H9 (cell line): ENCODE data around the gene RSPRY1. TPM values are rescaled to one million over a fixed set of nuclear protein-coding genes. Genes with fewer than 3 reads are reported as not detected.

ENCODE experiments used
- DNase-seq: peaks from one replicate; pipeline ENCODE4 v3.0.0-alpha.2; 2017
- H2AFZ ChIP-seq: one replicate; pipeline ENCODE4 v1.6.1; 2013; ENCODE audit warnings: mild to moderate bottlenecking, low read length, control low read depth, moderate library complexity
- H2AK5ac ChIP-seq: 2 replicates; pipeline ENCODE4 v1.6.1; 2013; ENCODE audit warnings: low read length, control low read depth, mixed read lengths; ENCODE audit not compliant: insufficient read length
- H2BK120ac ChIP-seq: one replicate; pipeline ENCODE4 v1.6.1; 2013; ENCODE audit warnings: low read depth, mild to moderate bottlenecking, low read length, control low read depth, inconsistent platforms; ENCODE audit not compliant: poor library complexity, severe bottlenecking
- H2BK12ac ChIP-seq: 2 replicates; pipeline ENCODE4 v1.6.1; 2013; ENCODE audit warnings: low read length, control low read depth, mixed read lengths, low read depth; ENCODE audit not compliant: insufficient read length
- H2BK15ac ChIP-seq: 2 replicates; pipeline ENCODE4 v1.6.1; 2013; ENCODE audit warnings: low read depth, low read length, control low read depth
- H2BK20ac ChIP-seq: one replicate; pipeline ENCODE4 v1.6.1; 2013; ENCODE audit warnings: low read depth, mild to moderate bottlenecking, low read length, control low read depth, inconsistent platforms; ENCODE audit not compliant: poor library complexity, severe bottlenecking
- H2BK5ac ChIP-seq: 2 replicates; pipeline ENCODE4 v1.6.1; 2013; ENCODE audit warnings: low read length, control low read depth, mixed read lengths; ENCODE audit not compliant: insufficient read length
- H3K14ac ChIP-seq: 2 replicates; pipeline ENCODE4 v1.6.1; 2013; ENCODE audit warnings: low read length, control low read depth; ENCODE audit not compliant: insufficient read depth
- H3K18ac ChIP-seq: 2 replicates; pipeline ENCODE4 v1.6.1; 2013; ENCODE audit warnings: low read depth, mild to moderate bottlenecking, mixed read lengths, low read length, control low read depth; ENCODE audit not compliant: insufficient read length
- H3K23ac ChIP-seq: 2 replicates; pipeline ENCODE4 v1.6.1; 2013; ENCODE audit warnings: low read length, control low read depth, mixed read lengths, low read depth; ENCODE audit not compliant: insufficient read length
- H3K23me2 ChIP-seq: 2 replicates; pipeline ENCODE4 v1.6.1; 2013; ENCODE audit warnings: low read depth, mild to moderate bottlenecking, mixed read lengths, low read length, control low read depth; ENCODE audit not compliant: insufficient read length, poor library complexity, severe bottlenecking
- H3K27ac ChIP-seq: 2 replicates; pipeline ENCODE4 v1.5.1; 2013; ENCODE audit warnings: low read length, control low read depth, mixed read lengths, low read depth; ENCODE audit not compliant: insufficient read length
- H3K27me3 ChIP-seq: 2 replicates; pipeline ENCODE4 v1.6.1; 2013; ENCODE audit warnings: low read length, control low read depth, inconsistent platforms; ENCODE audit not compliant: insufficient read depth
- H3K4ac ChIP-seq: 2 replicates; pipeline ENCODE4 v1.6.1; 2013; ENCODE audit warnings: low read depth, mild to moderate bottlenecking, control low read depth, inconsistent platforms, low read length, moderate library complexity
- H3K4me1 ChIP-seq: 2 replicates; pipeline ENCODE4 v1.6.1; 2013; ENCODE audit warnings: low read length, control low read depth, inconsistent platforms; ENCODE audit not compliant: insufficient read depth
- H3K4me2 ChIP-seq: 2 replicates; pipeline ENCODE4 v1.6.1; 2013; ENCODE audit warnings: low read length, control low read depth, mixed read lengths; ENCODE audit not compliant: insufficient read length, insufficient read depth
- H3K56ac ChIP-seq: 2 replicates; pipeline ENCODE4 v1.6.1; 2013; ENCODE audit warnings: low read depth, mild to moderate bottlenecking, mixed read lengths, low read length, control low read depth; ENCODE audit not compliant: insufficient read length
- H3K79me1 ChIP-seq: 2 replicates; pipeline ENCODE4 v1.6.1; 2013; ENCODE audit warnings: low read depth, mild to moderate bottlenecking, moderate library complexity, low read length, control low read depth, inconsistent platforms; ENCODE audit not compliant: insufficient read depth, poor library complexity, severe bottlenecking
- H3K79me2 ChIP-seq: 2 replicates; pipeline ENCODE4 v1.6.1; 2013; ENCODE audit warnings: low read length, control low read depth, inconsistent platforms; ENCODE audit not compliant: insufficient read depth
- H3K9ac ChIP-seq: 2 replicates; pipeline ENCODE4 v1.6.1; 2013; ENCODE audit warnings: low read length, control low read depth, mixed read lengths; ENCODE audit not compliant: insufficient read length; ENCODE audit errors: extremely low read depth
- H3K9me3 ChIP-seq: one replicate; pipeline ENCODE4 v1.6.1; 2013; ENCODE audit warnings: low read depth, low read length, inconsistent platforms; ENCODE audit not compliant: control insufficient read depth
- H3T11ph ChIP-seq: one replicate; pipeline ENCODE4 v1.6.1; 2013; ENCODE audit warnings: mild to moderate bottlenecking, low read length, control low read depth, inconsistent platforms
- H4K20me1 ChIP-seq: one replicate; pipeline ENCODE4 v1.6.1; 2013; ENCODE audit not compliant: control insufficient read depth, insufficient read length, insufficient read depth
- H4K5ac ChIP-seq: 2 replicates; pipeline ENCODE4 v1.6.1; 2013; ENCODE audit warnings: low read depth, mild to moderate bottlenecking, mixed read lengths, low read length, control low read depth; ENCODE audit not compliant: insufficient read length
- H4K8ac ChIP-seq: replicated peaks from 2 replicates; pipeline ENCODE4 v1.6.1; 2013; ENCODE audit warnings: low read length, control low read depth, mixed read lengths, low read depth; ENCODE audit not compliant: insufficient read length
- H4K91ac ChIP-seq: 2 replicates; pipeline ENCODE4 v1.6.1; 2013; ENCODE audit warnings: low read depth, mild to moderate bottlenecking, moderate library complexity, mixed read lengths, low read length, control low read depth; ENCODE audit not compliant: insufficient read length
- H3K27ac Mint-ChIP-seq, 3 experiments: 2 replicates in 2 of 3; 3 replicates in 1 of 3; pipeline ENCODE4 v1.8.0; 2020 to 2021; ENCODE audit warnings: mixed read lengths in 3 of 3, mild to moderate bottlenecking in 1 of 3, moderate library complexity in 1 of 3
- H3K27me3 Mint-ChIP-seq: 2 replicates; pipeline ENCODE4 v1.8.0; 2021; ENCODE audit warnings: low read depth, mild to moderate bottlenecking, moderate library complexity, mixed read lengths
- H3K36me3 Mint-ChIP-seq, 3 experiments: 2 replicates in 2 of 3; 3 replicates in 1 of 3; pipeline ENCODE4 v1.8.0; 2020 to 2021; ENCODE audit warnings: low read depth in 3 of 3, mixed read lengths in 3 of 3; ENCODE audit not compliant: insufficient read depth in 1 of 3
- H3K4me1 Mint-ChIP-seq, 2 experiments: 2 replicates each; pipeline ENCODE4 v1.8.0; 2020; ENCODE audit warnings: mixed read lengths in 2 of 2
- H3K4me3 Mint-ChIP-seq, 2 experiments: 2 replicates in 1 of 2; 3 replicates in 1 of 2; pipeline ENCODE4 v1.8.0; 2020 to 2021; ENCODE audit warnings: mild to moderate bottlenecking in 2 of 2, mixed read lengths in 2 of 2, moderate library complexity in 1 of 2
- H3K9me3 Mint-ChIP-seq, 2 experiments: 2 replicates in 1 of 2; 3 replicates in 1 of 2; pipeline ENCODE4 v1.8.0; 2020; ENCODE audit warnings: mild to moderate bottlenecking in 2 of 2, mixed read lengths in 2 of 2, moderate library complexity in 1 of 2
- WGBS: extraction: QIAGEN DNeasy Blood & Tissue Kit; methylation state at CpG from one replicate; pipeline ENCODE4 v1.1.7; 2013; ENCODE audit warnings: missing lambda C conversion rate, low lambda C conversion rate, mixed read lengths; ENCODE audit not compliant: insufficient read length; ENCODE audit errors: extremely low coverage; 5-methylcytosine and 5-hydroxymethylcytosine counted together
- total RNA-seq: library from RNA; stranded (reverse); gene quantifications from 2 replicates; pipeline ENCODE4 v1.2.1, GENCODE V29; 2021
- TF ChIP-seq, protein P1 (sequence below): fragments of 200-600 bp; sonication (generic); conservative IDR thresholded peaks from 3 replicates; pipeline ENCODE4 v1.8.0; 2021; ENCODE audit warnings: antibody characterized with exemption, mild to moderate bottlenecking

RSPRY1 gene
- total RNA-seq, 1 experiment from 2014 or later: 36.1 TPM

DNA sequence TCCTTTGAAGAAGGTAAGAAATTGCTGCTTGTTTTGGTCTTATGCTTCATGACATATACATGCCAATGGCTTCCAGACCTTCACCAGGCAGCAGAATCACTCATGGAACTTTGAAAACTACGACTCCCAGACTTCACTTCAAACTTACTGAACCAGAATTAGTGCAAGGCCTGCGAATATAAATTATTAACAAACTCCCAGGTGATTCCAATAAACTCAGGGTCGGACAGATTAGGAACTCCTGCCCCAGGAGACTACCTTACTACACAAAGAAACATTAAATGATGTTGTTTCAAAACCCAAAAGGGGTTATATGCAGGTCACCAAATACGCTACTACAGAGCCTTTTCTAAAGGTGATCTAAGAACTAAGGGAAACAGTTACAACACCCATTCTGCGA lies 20.6 kb upstream of the RSPRY1 start:
- no peak overlapping the region for H2AFZ ChIP-seq
- no peaks in the 10 kb centered on the region for H3K79me1 ChIP-seq
- no peaks in the 10 kb centered on the region for H3K4me1 ChIP-seq
- no peaks in the 10 kb centered on the region for H3K79me2 ChIP-seq
- no peak overlapping the region for H2BK120ac ChIP-seq
- H3K27ac ChIP-seq: no peak overlapping the region
- H2BK12ac ChIP-seq: no peak overlapping the region
- H2BK5ac ChIP-seq: no peak overlapping the region
- no peak overlapping the region for H3K4me2 ChIP-seq
- H3K27ac Mint-ChIP-seq: no peak overlapping the region
- no peak overlapping the region for H3K14ac ChIP-seq
- WGBS: no CpG with 5 or more reads among the region's 5 CpGs
- H4K5ac ChIP-seq: no peak overlapping the region
- no peak for DNase-seq
- TF ChIP-seq, protein P1, sequence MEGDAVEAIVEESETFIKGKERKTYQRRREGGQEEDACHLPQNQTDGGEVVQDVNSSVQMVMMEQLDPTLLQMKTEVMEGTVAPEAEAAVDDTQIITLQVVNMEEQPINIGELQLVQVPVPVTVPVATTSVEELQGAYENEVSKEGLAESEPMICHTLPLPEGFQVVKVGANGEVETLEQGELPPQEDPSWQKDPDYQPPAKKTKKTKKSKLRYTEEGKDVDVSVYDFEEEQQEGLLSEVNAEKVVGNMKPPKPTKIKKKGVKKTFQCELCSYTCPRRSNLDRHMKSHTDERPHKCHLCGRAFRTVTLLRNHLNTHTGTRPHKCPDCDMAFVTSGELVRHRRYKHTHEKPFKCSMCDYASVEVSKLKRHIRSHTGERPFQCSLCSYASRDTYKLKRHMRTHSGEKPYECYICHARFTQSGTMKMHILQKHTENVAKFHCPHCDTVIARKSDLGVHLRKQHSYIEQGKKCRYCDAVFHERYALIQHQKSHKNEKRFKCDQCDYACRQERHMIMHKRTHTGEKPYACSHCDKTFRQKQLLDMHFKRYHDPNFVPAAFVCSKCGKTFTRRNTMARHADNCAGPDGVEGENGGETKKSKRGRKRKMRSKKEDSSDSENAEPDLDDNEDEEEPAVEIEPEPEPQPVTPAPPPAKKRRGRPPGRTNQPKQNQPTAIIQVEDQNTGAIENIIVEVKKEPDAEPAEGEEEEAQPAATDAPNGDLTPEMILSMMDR: no peak
- no peak overlapping the region for H3T11ph ChIP-seq
- no peaks in the 10 kb centered on the region for H4K20me1 ChIP-seq
- no peak overlapping the region for H4K8ac ChIP-seq
- H4K91ac ChIP-seq: no peak overlapping the region
- no peak overlapping the region for H3K4me3 Mint-ChIP-seq
- H2AK5ac ChIP-seq: no peak overlapping the region
- H3K27me3 Mint-ChIP-seq: no peaks in the 10 kb centered on the region
- H3K36me3 Mint-ChIP-seq: peaks cover 22 to 79% (median 57%) of the 10 kb centered on the region in 3 experiments
- H3K23ac ChIP-seq: no peak overlapping the region
- no peak overlapping the region for H3K56ac ChIP-seq
- H3K18ac ChIP-seq: no peak overlapping the region
- no peak overlapping the region for H2BK20ac ChIP-seq
- H2BK15ac ChIP-seq: no peak overlapping the region
- no peaks in the 10 kb centered on the region for H3K23me2 ChIP-seq
- H3K9ac ChIP-seq: no peak overlapping the region
- no peaks in the 10 kb centered on the region for H3K27me3 ChIP-seq
- H3K4me1 Mint-ChIP-seq: peaks cover 0 to 6% of the 10 kb centered on the region in 2 experiments; a peak in 3 of 4 replicates
- H3K4ac ChIP-seq: no peak overlapping the region
- H3K9me3 Mint-ChIP-seq: no peaks in the 10 kb centered on the region
- H3K9me3 ChIP-seq: no peaks in the 10 kb centered on the region
